Tibial nerve (tissue), 4 donors: ENCODE data around the gene GDF15. TPM values are rescaled to one million over a fixed set of nuclear protein-coding genes. Genes with fewer than 3 reads are reported as not detected.
"Not testable (repeated sequence)": the region's sequence is repeated elsewhere in the genome, so short reads cannot be mapped to it uniquely, and the experiment has no call there.

ENCODE experiments used
- DNase-seq, 2 donors: peaks; one replicate each; pipeline ENCODE4 v3.0.0-alpha.2; 2019; ENCODE audit warnings: low spot score in 2 of 2
- H3K27ac ChIP-seq, 4 donors: fragments of 200-600 bp; sonication (generic) in 3 of 4; one replicate each; pipeline ENCODE4 v1.5.1; 2017 to 2019; ENCODE audit warnings: mild to moderate bottlenecking in 1 of 4
- H3K27me3 ChIP-seq, 2 donors: fragments of 200-600 bp; sonication (generic) in 1 of 2; one replicate each; pipeline versions ENCODE4 v1.5.1 to v1.6.0; 2017 to 2019
- H3K36me3 ChIP-seq, 3 donors: fragments of 200-600 bp; sonication (generic); one replicate each; pipeline ENCODE4 v1.5.1; 2018 to 2019
- H3K4me1 ChIP-seq, 4 donors: fragments of 200-600 bp; sonication (generic) in 3 of 4; one replicate each; pipeline ENCODE4 v1.5.1; 2017 to 2019
- H3K4me3 ChIP-seq, 4 donors: fragments of 200-600 bp; sonication (generic) in 3 of 4; one replicate each; pipeline ENCODE4 v1.5.1; 2017 to 2019; ENCODE audit warnings: mild to moderate bottlenecking in 1 of 4, moderate library complexity in 1 of 4
- H3K9me3 ChIP-seq, 4 donors: fragments of 200-600 bp; sonication (generic) in 3 of 4; one replicate each; pipeline ENCODE4 v1.5.1; 2017 to 2019
- EP300 ChIP-seq, 2 donors: sonication (generic); formaldehyde crosslinking; IDR thresholded peaks; one replicate each; pipeline ENCODE4 v1.6.1; 2017; ENCODE audit warnings: antibody characterized with exemption in 2 of 2, mild to moderate bottlenecking in 1 of 2
- POLR2A ChIP-seq, 2 donors: fragments of 450-650 bp; IDR thresholded peaks; one replicate each; pipeline ENCODE4 v1.6.1; 2017; ENCODE audit warnings: antibody characterized with exemption in 2 of 2, mild to moderate bottlenecking in 2 of 2, moderate library complexity in 2 of 2
- WGBS, 2 donors: methylation state at CpG; one replicate each; pipeline ENCODE4 v1.1.5; 2018; 5-methylcytosine and 5-hydroxymethylcytosine counted together
- total RNA-seq, 4 donors: library from RNA; depleted of rRNA; stranded (reverse); fragments of >200 nt; gene quantifications; one replicate each; pipeline ENCODE4 v1.1.0, GENCODE V29; 2016
- TF ChIP-seq, protein P1 (sequence below), 5 experiments: fragments of 200-600 bp in 3 of 5; fragments of 450-650 bp in 2 of 5; sonication (generic) in 3 of 5; IDR thresholded peaks; one replicate each; pipeline ENCODE4 v1.5.1; 2016 to 2019; ENCODE audit warnings: antibody characterized with exemption in 5 of 5, mild to moderate bottlenecking in 3 of 5, moderate library complexity in 2 of 5

GDF15 gene
- total RNA-seq, 4 donors from 2014 or later = 4.2 to 31.0 (median 13.2) TPM

DNA sequence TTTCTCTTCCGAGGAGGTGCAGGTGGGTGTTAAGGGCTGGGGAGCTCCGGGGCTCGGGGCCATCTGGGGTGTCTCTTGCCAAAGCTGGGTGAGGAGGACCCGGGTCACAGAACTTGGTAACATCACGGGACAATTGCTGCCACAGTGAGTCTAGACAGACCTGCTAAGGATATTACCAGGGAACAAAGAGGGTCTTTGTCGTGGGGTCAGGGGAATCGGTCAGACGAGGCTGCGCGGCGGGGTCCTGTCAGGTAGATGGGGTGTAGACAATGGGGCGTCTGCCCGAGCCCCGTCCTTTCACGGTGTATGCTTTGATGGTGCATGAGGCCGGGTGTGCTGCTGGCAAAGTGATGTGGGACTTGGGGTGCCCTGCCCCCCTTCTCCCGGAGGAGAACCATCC lies 37.8 kb upstream of the GDF15 start:
- no peak overlapping the region for H3K4me3 ChIP-seq
- peaks cover 0 to 55% (median 0%) of the 10 kb centered on the region in 3 donors for H3K36me3 ChIP-seq
- 71 to 74% methylated on average over 17 of the region's 17 CpGs for WGBS, 2 donors
- TF ChIP-seq POLR2A (IDR thresholded peaks at IDR 0.05) (no peak), EP300 (IDR thresholded peaks at IDR 0.05) (no peak)
- TF ChIP-seq, protein P1, sequence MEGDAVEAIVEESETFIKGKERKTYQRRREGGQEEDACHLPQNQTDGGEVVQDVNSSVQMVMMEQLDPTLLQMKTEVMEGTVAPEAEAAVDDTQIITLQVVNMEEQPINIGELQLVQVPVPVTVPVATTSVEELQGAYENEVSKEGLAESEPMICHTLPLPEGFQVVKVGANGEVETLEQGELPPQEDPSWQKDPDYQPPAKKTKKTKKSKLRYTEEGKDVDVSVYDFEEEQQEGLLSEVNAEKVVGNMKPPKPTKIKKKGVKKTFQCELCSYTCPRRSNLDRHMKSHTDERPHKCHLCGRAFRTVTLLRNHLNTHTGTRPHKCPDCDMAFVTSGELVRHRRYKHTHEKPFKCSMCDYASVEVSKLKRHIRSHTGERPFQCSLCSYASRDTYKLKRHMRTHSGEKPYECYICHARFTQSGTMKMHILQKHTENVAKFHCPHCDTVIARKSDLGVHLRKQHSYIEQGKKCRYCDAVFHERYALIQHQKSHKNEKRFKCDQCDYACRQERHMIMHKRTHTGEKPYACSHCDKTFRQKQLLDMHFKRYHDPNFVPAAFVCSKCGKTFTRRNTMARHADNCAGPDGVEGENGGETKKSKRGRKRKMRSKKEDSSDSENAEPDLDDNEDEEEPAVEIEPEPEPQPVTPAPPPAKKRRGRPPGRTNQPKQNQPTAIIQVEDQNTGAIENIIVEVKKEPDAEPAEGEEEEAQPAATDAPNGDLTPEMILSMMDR (IDR thresholded peaks at IDR 0.05) = no peak
- H3K9me3 ChIP-seq = no peaks in the 10 kb centered on the region
- no peak overlapping the region for H3K27ac ChIP-seq
- H3K4me1 ChIP-seq = peaks cover 0 to 17% (median 0%) of the 10 kb centered on the region in 4 donors
- H3K27me3 ChIP-seq = no peaks in the 10 kb centered on the region
- DNase-seq = no peak

GRCh38 chr19:18348818-18349339 lies 37.1 kb upstream of the GDF15 start:
- WGBS, 2 donors = 89 to 90% methylated on average over 6 of the region's 6 CpGs
- H3K4me3 ChIP-seq, H3K27me3 ChIP-seq, H3K9me3 ChIP-seq, DNase-seq, H3K27ac ChIP-seq: not testable (repeated sequence)
- H3K36me3 ChIP-seq = peaks cover 0 to 50% (median 0%) of the 10 kb centered on the region in 3 donors
- peaks cover 0 to 15% (median 0%) of the 10 kb centered on the region in 4 donors for H3K4me1 ChIP-seq

- Histone ChIP-seq H3K27me3 (no peaks in the 10 kb centered on the region), H3K27ac (no peak overlapping the region), H3K9me3 (no peaks in the 10 kb centered on the region), H3K36me3 (peaks cover 0 to 50% (median 0%) of the 10 kb centered on the region in 3 donors), H3K4me3 (no peak overlapping the region), H3K4me1 (peaks cover 0 to 7% (median 0%) of the 10 kb centered on the region in 4 donors)
- DNase-seq = peak; percentile 49 to 73
- TF ChIP-seq, protein P1 (IDR thresholded peaks at IDR 0.05) = peak; percentile 59 to 78 (median 69)
- no peak for TF ChIP-seq POLR2A (IDR thresholded peaks at IDR 0.05)
- no peak for TF ChIP-seq EP300 (IDR thresholded peaks at IDR 0.05)
- WGBS, 2 donors = 55 to 56% methylated on average over 12 of the region's 12 CpGs
These were observed 36.3 kb upstream of the GDF15 start for GRCh38 chr19:18349524-18350128.

DNA sequence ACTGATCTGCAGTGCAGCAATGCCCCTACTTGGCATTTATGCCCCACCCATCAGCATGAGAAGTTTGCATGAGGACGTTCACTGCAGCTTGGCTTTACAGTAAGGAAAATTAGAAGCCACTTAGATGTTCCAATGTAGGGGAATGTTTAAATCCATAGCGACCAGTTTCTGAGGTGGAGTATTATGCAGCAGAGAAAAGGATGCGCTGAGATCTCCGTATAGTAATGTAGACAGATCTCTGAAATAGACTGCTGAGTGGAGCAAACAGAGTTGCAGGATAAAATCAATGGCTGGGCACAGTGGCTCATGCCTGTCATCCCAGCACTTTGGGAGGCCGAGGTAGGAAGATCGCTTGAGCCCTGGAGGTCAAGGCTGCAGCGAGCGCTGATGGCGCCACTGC lies 35.5 kb upstream of the GDF15 start:
- peaks cover 0 to 6% (median 0%) of the 10 kb centered on the region in 4 donors for H3K4me1 ChIP-seq
- TF ChIP-seq EP300 (IDR thresholded peaks at IDR 0.05) = no peak
- TF ChIP-seq POLR2A (IDR thresholded peaks at IDR 0.05) = no peak
- TF ChIP-seq, protein P1 (IDR thresholded peaks at IDR 0.05) = no peak
- WGBS, 2 donors = 82 to 84% methylated on average over 9 of the region's 9 CpGs
- no peak overlapping the region for H3K27ac ChIP-seq
- no peaks in the 10 kb centered on the region for H3K9me3 ChIP-seq
- no peak overlapping the region for H3K4me3 ChIP-seq
- no peak for DNase-seq
- H3K27me3 ChIP-seq = no peaks in the 10 kb centered on the region
- H3K36me3 ChIP-seq = peaks cover 0 to 45% (median 0%) of the 10 kb centered on the region in 3 donors

DNA sequence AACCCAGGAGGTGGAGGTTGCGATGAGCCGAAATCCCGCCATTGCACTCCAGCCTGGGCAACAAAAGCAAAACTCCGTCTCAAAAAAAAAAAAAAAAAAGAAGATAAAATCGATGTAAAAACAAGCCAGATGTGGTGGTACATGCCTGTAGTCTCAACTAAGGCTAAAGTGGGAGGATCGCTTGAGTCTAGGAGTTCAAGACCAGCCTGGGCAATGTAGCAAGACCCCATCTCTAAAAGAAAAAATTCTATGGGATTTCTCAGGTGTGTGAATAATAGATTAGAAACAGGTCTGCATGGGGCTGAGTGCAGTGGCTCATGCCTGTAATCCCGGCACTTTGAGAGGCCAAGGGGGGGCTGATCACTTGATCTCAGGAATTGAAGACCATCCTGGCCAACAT lies 34.4 kb upstream of the GDF15 start:
- peaks cover 0 to 6% (median 0%) of the 10 kb centered on the region in 4 donors for H3K4me1 ChIP-seq
- no peak overlapping the region for H3K4me3 ChIP-seq
- H3K36me3 ChIP-seq = peaks cover 0 to 50% (median 3%) of the 10 kb centered on the region in 3 donors
- no peak overlapping the region for H3K27ac ChIP-seq
- H3K9me3 ChIP-seq = no peaks in the 10 kb centered on the region
- no peaks in the 10 kb centered on the region for H3K27me3 ChIP-seq
- no peak for DNase-seq
- 89 to 96% methylated on average over 7 of the region's 7 CpGs for WGBS, 2 donors
- TF ChIP-seq, protein P1 (IDR thresholded peaks at IDR 0.05) = no peak
- TF ChIP-seq POLR2A (IDR thresholded peaks at IDR 0.05) = no peak
- TF ChIP-seq EP300 (IDR thresholded peaks at IDR 0.05) = no peak
